AG08396 (cell line): ENCODE data around the gene FBXW7.
A peak's percentile ranks its signal among the peaks of the same experiment; 100 is the strongest.

ENCODE experiments used
- DNase-seq: peaks from one replicate; pipeline ENCODE4 v3.0.0; 2012; ENCODE audit warnings: low spot score, mixed read lengths

The FBXW7 gene

GRCh38 chr4:152471251-152471792 is 64.6 kb downstream of the FBXW7 start:
- DNase-seq = no peak

- DNase-seq = no peak
These were observed 67.5 kb downstream of the FBXW7 start for GRCh38 chr4:152468408-152468807.

GRCh38 chr4:152467101-152467500 is 68.8 kb downstream of the FBXW7 start:
- DNase-seq = no peak

GRCh38 chr4:152464030-152464823 is 71.7 kb downstream of the FBXW7 start:
- no peak for DNase-seq

GRCh38 chr4:152463562-152463961 is 72.3 kb downstream of the FBXW7 start:
- DNase-seq = no peak

GRCh38 chr4:152462695-152463094 is 73.2 kb downstream of the FBXW7 start:
- no peak for DNase-seq

GRCh38 chr4:152462047-152462446 is 73.8 kb downstream of the FBXW7 start:
- DNase-seq = no peak

- DNase-seq = no peak
These were observed 75.4 kb downstream of the FBXW7 start for GRCh38 chr4:152460488-152460887.

GRCh38 chr4:152459326-152459725 is 76.6 kb downstream of the FBXW7 start:
- DNase-seq = no peak

- no peak for DNase-seq
These were observed 77.0 kb downstream of the FBXW7 start for GRCh38 chr4:152458801-152459302.

GRCh38 chr4:152456609-152457008 is 79.3 kb downstream of the FBXW7 start:
- DNase-seq = no peak

- DNase-seq = no peak
These were observed 80.6 kb downstream of the FBXW7 start for GRCh38 chr4:152455311-152455710.

GRCh38 chr4:152454398-152455011 is 81.4 kb downstream of the FBXW7 start:
- DNase-seq = peak; percentile 21

GRCh38 chr4:152451496-152451895 is 84.4 kb downstream of the FBXW7 start:
- DNase-seq = no peak

GRCh38 chr4:152448854-152449253 is 87.0 kb downstream of the FBXW7 start:
- no peak for DNase-seq

GRCh38 chr4:152448038-152448707 is 87.7 kb downstream of the FBXW7 start:
- no peak for DNase-seq

- DNase-seq = no peak
These were observed 92.0 kb downstream of the FBXW7 start for GRCh38 chr4:152443859-152444258.

GRCh38 chr4:152437561-152437960 is 98.3 kb downstream of the FBXW7 start:
- no peak for DNase-seq

- DNase-seq = no peak
These were observed 99.5 kb downstream of the FBXW7 start for GRCh38 chr4:152436384-152436783.

GRCh38 chr4:152434011-152434410 is 101.9 kb downstream of the FBXW7 start:
- no peak for DNase-seq

- no peak for DNase-seq
These were observed 104.1 kb downstream of the FBXW7 start for GRCh38 chr4:152431784-152432183.

- DNase-seq = no peak
These were observed 104.6 kb downstream of the FBXW7 start for GRCh38 chr4:152431291-152431690.

- no peak for DNase-seq
These were observed 105.4 kb downstream of the FBXW7 start for GRCh38 chr4:152430507-152430906.
